ENCODE data around the gene SSBP3.

Gene SSBP3

DNA sequence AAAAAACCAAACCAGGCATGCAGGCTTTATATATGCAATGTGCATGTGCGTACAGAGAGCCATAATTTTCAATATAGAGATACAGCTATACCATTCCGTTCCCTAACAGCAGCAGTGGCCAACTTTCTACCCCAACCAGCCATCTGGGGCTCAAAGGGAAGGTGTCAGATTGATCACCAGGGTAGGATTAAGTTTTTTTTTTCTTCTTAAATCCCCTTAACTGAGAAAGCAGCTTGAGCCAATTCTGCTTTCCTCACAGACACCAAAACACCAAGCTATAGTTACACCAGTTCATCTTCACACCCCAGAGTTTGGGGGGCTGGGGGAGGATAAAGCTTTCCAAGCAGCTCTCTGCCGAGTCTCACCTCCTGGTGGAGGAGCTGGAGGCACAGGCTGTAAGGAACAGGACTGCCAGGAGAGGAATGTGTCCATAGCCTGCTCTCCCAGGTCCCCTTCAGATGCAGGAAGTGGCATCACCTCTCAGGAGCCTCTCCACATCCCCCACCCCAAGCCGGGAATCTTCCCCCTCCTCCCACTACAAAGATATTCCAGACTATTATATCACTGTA lies 87.9 kb downstream of the SSBP3 start:
- DNase-seq (ENCODE audit: extremely low spot score, insufficient read length, low read depth) (no peak), FAIRE-seq (no peak)

DNA sequence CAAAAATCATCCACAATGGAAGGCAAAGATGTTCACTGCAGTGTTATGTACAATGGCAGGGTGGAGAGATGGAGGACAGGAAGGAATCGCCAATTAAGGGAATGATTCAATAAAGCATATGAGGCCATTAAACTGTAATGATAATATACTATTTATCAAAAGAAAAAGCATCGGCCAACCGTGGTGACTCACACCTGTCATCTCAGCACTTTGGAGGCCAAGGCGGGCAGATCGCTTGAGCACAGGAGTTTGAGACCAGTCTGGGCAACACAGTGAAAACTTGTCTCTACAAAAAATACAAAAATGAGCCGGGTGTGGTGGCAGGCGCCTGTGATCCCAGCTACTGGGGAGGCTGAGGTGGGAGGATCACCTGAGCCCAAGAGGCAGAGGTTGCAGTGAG lies 89.1 kb downstream of the SSBP3 start:
- FAIRE-seq (no peak), DNase-seq (ENCODE audit: extremely low spot score, insufficient read length, low read depth) (no peak)

DNA sequence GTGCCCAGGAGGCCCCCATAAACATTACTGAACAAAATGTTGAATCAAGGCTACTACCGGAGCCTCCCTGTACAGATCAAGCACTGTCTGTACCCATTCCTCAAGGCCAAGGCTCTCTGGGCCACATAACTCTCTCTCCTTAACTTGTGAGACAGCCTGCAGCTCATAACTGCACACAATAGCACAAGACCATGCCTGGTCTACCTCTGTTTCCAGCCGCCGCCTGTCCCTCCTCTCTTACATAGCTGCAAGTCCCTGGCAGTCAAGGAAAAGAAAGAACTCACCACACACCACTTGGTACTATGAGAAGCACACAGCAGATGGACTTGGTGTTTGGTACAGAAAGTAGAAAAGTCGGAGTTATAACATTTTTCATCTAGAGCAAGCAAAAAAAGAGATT lies 91.1 kb downstream of the SSBP3 start:
- FAIRE-seq = no peak
- DNase-seq (ENCODE audit: extremely low spot score, insufficient read length, low read depth) = no peak

DNA sequence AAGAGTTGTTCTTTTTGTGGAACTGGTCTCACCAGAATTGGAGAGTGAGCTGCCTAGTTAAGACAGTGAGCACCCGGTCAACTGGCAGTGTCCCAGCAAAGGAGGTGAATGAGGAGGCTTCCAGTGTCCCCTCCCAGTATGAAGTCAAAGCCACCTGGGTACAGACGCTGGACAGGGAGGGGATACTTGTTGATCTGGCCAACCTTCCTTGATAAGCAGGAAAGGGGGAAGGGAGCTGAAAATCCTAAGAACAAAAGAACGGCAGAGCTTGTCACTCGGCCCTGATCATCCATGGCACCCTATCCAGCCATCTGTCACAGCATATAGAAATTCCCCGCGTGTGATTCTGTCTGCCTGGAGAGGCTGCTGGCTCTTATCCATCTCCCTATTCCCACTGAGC lies 91.5 kb downstream of the SSBP3 start:
- DNase-seq (ENCODE audit: extremely low spot score, insufficient read length, low read depth) (no peak), FAIRE-seq (no peak)

DNA sequence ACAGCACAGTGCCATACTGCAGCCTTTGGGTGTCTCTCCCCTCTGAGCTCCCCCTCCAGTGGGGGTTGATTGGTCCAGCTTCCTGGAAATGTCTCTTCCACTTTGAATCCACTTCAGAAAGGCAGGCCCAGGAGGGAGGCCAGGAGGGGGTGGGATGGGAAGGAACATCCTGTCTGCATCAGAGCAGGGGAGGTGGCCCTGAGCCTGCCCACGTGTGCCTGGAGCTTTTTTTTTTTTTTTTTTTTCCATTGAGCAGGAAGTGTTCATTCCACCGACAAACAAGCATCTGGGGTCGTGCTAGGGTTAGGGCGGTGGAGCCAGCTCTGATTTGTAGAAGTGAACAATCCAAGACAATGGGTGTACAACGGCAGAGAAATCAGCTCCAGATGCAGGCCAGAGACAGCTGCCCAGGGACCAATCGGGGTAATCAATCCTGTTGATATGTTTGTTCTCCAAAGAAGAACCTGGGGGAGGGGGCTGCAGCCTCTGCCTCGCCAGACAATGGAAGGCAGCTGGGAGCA lies 93.3 kb downstream of the SSBP3 start:
- DNase-seq (ENCODE audit: extremely low spot score, insufficient read length, low read depth) (no peak), FAIRE-seq (no peak)

DNA sequence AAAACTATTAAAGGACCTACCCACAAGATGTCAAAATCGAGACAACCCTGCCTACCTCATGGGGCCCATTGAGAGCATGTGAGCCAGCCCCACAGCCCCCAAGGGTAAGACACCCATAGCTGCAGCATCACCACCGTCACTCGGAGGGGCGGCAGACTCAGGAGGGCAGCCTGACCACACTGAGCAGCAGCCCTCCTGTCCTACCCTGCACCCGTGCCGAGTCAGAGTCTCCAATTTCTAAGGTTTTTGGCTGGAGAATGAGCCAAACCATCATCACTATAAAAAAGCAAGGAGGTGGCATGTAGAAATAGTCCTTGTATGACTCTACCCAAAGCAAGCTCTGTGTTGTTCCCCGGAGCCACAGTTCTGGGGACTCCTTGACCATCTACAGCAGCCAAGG lies 94.7 kb downstream of the SSBP3 start:
- FAIRE-seq (no peak), DNase-seq (ENCODE audit: extremely low spot score, insufficient read length, low read depth) (no peak)

DNA sequence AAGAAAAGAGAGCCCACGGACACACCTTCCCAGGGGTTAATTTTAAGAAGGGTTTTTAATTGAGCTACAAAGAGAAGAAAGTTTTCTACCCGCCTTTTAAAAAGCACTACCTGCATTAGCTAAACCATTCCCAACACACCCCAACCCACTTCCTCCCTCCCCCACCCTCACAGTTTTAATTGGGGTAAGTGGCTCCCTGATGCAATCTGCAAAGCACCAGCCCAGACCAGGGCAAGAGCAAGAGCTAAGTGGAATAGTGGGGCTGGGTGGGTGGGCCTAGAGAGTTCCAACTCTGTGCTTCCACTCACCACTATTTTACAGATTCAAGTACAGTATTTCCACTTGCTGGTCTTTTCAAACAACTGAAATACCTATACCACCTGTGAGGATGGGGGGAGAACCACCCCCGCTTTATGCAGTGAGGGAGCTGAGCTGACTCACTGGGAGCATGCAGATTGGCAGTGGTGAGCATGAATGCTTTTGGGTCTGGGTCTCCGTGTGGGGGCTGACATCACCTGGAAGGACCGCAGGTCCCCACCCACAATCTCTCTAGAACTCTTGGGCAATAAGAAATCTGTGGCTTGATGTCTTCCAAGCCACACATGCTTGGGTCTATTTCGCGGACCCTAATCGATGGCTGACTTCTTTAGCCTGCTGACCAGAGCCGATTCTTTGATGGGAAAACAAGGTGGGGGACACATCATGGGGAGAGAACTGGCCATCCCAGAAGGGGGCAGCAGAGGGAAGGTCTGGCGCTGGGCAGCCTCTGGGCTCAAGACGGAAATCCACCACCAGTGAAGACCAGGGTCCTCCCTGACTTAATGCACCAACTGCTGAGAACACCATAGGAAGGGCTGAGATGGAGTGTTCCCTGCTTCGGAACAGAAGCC lies 95.5 kb downstream of the SSBP3 start:
- DNase-seq (ENCODE audit: extremely low spot score, insufficient read length, low read depth) = no peak
- FAIRE-seq = peak; percentile 21

DNA sequence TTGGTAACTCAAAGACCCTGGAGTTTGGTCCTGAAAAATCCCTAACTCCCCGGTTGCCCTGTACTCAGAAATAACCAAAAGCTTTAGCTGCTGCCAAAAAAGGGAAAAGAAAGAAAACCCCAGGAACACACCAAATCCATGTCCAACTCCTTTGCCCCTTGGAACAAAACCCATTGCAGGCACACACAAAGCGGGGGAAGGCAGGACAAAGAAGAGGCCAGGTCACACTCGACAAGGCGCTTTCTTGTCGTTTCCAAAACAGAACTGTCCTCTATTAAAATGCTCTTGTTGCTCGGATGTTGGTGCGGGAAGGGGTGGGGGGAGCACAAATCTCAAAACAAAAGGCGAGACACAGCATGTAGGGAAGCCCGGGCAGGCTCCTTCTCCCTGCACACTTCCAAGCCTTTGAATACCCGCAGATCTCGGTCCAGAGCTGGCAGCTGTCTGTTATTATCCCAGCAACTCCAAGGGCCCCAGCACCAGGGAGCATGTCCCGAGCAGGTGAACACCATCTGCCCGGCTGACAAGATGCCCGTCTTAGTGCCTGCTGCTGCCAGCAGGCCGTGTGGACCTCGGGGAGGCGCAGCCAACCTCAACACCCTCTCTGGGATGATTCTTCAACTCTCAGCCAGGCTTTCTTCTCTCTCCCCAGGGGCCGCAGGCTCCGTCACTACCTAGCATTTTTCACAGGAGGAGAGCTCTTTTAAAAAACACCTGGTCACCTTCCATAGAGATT lies 96.4 kb downstream of the SSBP3 start:
- DNase-seq (ENCODE audit: extremely low spot score, insufficient read length, low read depth) = no peak
- no peak for FAIRE-seq

DNA sequence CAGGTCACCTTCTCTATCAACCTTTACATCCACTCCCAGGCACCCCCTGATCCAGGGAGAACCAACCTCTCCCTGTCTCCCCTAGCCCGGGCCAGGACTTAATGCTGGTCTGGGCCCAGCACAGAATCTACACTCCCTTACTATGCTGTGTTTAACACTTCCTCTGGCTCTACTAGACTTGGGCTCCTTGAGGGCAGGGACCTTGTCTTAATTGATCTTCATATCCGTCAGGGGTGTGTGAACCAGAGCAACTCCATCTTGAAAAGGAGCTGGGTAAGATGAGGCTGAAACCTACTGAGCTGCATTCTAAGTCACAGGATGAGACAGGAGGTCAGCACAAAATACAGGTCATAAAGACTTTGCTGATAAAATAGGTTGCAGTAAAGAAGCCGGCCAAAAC lies 98.9 kb downstream of the SSBP3 start:
- FAIRE-seq (no peak), DNase-seq (ENCODE audit: extremely low spot score, insufficient read length, low read depth) (no peak)

DNA sequence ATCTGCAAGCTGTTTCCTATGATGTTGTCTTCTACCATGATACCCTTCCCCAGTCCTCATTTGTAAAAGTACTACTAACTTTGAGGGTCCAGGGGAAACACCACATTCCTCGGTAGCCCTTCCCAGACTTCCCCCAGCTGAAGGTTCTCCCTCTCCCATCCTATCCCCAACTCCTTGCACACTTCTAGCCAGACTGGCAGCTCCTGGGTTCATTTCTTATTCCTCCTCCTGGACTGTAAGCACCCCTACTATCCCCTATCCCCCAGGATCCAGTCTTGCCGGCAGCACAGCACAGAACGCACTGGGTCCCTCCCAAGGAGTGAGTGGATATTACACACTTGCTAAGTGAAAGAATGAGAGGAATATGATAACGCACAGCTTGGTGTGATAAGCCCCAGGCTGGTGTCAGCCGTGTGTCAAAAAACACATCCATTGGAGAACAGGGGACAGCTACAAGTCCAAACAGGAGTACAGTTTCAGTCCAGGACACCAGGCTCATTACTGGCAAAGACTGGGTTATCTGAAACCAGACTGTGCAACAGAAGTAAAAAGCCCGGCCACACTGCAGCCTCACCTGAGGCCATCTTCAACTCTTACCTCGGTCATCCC lies 100.2 kb downstream of the SSBP3 start:
- DNase-seq (ENCODE audit: extremely low spot score, insufficient read length, low read depth) (no peak), FAIRE-seq (no peak)

DNA sequence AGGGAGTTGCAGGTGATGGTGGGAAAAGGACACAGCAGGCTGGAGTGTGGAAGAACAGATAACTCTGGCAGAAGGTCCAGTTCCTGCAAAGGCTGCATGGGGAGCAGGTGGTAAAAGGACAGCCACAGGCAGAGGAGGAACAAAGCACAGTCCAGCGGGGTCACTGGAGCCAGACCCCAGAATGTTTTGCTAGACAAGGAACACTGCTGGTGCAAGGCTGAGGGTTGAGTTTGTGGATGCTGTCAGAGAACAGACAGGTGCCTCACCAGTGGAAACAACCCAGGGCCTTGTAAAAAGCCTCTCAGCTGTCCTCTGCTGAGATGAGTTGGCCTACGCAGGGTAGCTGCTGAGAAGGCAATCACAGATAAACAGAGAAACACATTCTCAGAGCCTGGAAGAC lies 101.7 kb downstream of the SSBP3 start:
- DNase-seq (ENCODE audit: extremely low spot score, insufficient read length, low read depth) (no peak), FAIRE-seq (no peak)

DNA sequence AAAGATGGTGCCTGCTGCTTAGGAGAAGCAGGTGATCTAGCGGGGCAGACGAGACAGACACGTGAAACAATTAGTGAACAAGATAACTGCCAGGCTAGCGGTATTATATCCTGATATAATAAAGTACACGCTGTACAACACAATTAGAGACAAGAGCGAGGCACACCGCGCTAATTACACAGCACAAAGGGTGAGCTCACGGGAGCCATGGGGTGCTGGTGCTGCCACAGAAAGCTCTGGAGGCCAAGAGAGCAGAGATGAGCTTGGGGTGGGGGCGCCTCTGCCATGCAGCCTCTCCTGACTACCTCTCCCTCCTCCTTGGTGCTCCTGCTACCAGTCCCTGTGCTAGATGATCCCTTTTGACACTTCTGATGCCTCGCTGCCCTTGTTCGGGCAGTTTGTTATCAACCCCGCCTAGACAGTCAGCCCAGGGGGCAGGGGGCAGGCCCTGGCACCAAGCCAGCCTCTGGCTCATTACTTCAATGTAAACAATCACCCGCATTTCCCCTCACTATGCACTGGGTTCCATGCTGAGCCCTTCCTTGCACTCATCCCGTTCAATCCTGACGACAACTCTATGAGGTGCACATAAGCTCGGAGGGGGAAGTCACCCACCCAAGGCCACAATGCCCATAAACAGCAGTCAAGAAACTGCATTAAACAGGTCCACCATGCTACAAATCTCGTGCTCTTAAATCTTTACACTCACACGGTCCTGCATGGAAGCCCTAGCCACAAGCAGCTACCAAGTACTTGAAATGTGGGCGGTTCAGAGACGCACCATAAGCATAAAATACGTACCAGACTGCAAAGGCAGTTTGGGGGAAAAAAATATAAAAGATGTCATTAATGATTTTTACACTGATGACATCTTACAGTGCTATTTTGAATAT lies 103.0 kb downstream of the SSBP3 start:
- FAIRE-seq (no peak), DNase-seq (ENCODE audit: extremely low spot score, insufficient read length, low read depth) (no peak)

DNA sequence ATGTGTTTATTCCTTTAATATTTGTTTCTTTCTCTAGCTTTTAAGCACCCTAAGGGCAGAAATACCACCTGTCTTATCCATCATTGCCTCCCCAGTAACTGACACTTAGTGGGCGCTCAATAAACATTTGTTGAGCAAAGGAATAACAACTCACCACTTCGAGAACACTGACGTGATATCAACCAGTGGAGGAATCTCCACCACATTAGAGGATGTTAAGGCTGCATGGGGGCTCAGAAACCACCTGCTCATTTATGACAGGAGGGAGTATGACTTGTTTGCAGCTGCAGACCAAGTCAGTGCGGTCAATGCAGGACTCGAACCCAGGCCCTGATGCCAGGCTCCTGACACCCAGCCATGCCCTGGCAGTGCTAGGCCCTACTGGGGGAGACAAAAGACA lies 103.6 kb downstream of the SSBP3 start:
- DNase-seq (ENCODE audit: extremely low spot score, insufficient read length, low read depth) (no peak), FAIRE-seq (no peak)

DNA sequence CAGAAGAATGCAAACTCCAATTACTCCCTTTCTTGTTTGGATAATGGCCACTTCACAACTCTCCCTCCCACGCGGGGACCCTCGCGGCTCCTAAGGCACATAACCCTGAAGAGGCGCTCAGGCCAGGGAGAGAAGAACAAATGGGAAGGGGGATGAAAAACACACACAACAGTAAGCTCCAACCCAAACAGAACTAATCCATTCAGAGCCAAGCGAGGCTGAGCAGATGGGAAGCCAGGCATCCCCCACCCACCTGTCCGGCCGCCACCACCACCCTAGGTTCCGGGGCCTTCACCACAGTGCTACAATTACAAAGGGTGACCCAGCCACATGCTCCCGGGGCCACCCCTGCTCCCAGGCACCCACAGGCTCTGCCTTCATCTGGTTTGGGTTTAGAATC lies 104.7 kb downstream of the SSBP3 start:
- no peak for DNase-seq (ENCODE audit: extremely low spot score, insufficient read length, low read depth)
- no peak for FAIRE-seq

DNA sequence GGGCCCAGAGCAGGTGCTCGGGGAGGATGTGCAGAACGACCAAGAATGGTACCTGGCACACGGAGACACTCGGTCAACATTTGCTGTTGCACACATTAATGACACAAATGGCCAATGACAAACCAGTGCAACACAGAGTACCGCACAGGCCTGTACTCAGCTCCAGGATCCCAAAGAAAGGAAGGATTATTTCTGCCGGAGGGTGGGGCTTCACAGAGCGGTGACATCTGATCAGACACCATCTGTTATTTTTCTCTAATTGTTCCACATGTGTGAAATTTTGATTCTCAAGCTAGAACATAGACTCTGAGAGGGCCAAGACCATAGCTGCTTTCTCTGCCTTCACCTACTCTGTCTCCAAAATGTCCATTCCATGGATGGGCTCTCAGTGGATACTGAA lies 105.8 kb downstream of the SSBP3 start:
- FAIRE-seq (no peak), DNase-seq (ENCODE audit: extremely low spot score, insufficient read length, low read depth) (no peak)

DNA sequence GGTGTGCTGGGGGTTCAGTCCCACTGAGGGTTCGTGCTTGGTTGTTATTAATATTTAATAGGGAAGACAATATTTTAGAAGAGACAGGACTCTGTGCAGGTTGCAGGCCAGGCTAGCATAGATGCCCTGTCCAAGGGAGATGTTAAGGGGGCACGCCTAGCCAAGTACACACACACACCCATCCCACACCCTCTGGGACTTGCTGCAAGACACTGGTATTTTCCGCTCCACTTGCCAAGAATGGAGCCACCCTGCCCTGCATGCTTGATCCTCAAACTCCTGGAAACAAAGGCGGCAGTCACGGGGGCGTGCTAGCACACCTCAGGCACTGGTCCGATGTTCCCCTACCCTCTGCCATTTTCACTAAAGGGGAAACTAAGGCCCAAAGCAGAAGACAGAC lies 107.2 kb downstream of the SSBP3 start:
- FAIRE-seq = no peak

DNA sequence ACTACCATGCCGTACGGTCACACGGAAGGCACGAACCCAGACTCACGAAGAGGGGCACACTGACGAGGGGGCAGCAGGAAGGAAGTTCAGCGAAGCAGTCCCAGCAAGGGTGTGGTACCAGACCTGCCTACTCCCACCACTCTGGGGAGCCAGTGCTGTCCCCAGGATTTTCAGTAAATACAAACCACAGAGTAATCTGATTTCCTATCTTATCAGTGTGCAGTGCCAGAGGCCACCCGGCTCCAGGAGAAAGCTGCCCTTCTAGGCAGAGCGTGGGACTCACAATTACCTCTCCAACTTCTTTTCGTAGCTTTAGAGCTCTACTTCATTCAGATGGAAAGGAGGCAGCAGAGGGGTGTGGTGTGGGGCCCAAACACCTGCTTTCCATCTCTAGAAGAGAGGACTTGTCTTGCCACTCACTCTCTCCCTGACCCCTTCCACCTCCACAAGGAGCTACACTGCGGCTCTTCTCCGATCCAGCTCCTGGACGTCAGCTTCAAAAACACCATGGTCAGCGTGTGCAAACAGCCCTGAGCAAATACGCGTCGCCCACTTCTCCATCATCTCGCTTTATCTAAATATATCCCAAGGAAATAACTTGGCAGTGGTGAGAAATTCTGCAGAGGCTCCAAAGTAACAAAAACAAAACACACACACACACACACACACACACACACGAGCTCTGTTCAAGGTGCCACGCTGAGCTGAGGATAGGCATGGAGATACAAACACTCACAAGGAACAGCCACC lies 107.7 kb downstream of the SSBP3 start:
- no peak for DNase-seq (ENCODE audit: extremely low spot score, insufficient read length, low read depth)
- FAIRE-seq = no peak

More for the DNA sequence above, 107.2 kb downstream of the SSBP3 start:
- DNase-seq (ENCODE audit: extremely low spot score, insufficient read length, low read depth) = no peak

DNA sequence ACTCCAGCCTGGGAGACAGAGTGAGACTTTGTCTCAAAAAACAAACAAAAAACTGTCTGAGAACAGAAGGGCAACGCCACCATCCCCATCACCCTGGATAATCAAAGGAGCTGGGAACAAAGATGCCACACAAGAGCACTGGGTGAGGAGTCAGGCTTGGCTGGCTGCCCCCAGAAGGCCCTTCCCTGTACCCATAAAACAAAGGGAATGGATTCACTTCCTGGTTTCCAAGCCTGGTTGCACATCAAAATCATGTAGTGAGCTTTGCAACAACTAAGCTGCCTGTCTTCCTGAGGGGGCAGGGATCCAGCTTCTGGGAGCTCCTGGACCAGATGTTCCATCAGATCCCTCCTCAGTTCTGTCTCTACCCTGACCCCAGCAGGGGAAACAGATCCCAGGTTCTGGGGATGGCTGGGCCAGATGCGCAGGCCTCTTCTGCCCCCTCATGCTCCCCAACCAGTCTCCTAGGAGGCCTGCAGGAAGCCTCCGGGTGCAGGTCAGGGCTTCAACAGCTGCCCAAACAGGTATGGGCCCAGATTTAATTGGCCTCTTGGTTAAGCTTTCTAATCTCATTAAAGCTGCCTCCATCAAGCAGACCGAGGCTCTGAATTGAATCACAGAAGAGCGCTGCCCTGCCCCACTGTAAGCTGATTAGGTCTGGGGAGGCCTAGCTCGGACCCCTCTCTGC lies 108.5 kb downstream of the SSBP3 start:
- DNase-seq (ENCODE audit: extremely low spot score, insufficient read length, low read depth) (no peak), FAIRE-seq (no peak)
